Stimulated activated CD8-positive, alpha-beta memory T cell treated with anti-CD3 and anti-CD28 coated beads, Interleukin-12 subunit alpha, Interleukin-12 subunit beta, amount 100 ng/mL, for 24 hours (primary cell): ENCODE data around the gene PTPN18.

Source experiments
- DNase-seq: peaks from one replicate; pipeline ENCODE4 v3.0.0-alpha.2; 2020; ENCODE audit errors: extremely low read depth

PTPN18 gene

GRCh38 chr2:130339885-130340745 lies 15.7 kb upstream of the PTPN18 start:
- DNase-seq: no peak

DNA sequence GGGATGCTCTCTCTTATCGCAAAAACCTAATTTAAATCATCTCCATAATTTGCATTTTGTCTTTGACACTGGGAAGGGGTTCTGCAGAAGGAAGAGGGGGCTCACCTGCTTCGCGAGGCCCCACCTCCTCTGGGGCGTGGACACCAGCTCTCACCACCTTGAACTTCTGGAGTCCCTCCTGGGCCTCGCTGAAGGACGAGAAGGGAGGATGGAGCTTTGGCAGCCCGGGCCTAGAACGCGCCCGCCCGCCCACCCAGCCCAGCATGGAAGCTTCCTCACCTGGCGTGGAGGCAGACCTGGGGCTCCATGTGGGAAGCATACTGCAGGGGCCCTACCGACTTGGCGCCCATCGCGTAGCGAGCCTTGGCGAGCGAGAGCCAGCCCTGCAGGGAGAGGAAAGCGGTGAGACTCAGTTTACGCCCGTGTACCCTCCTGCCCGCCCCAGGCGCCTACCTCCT lies 14.3 kb upstream of the PTPN18 start:
- no peak for DNase-seq

DNA sequence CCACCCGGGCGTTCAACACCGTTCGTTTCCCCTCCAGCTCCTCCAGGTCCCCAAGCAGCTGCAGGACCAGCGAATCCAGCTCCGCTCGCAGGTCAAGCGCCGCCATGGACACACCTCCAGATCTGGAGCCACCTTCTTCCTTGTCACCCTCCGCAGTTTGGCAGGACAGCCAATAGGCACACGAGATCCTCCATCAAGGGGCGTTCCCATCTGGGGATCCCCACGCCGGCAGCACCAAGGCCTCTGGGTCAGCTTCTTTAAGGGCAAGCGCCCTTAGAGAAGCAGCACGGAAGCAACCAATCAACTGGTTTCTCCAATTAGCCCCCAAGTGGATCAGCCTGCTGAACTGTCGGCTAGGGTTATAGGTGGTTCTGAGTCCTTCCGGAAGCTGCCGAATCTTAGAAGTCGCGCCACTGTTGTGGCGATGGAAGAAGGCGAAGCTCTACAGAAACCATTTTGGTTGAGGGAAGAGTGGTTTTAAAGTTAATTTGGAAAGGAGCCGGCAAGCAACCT lies 13.8 kb upstream of the PTPN18 start:
- peak; percentile 55 for DNase-seq

GRCh38 chr2:130342533-130343275 lies 13.2 kb upstream of the PTPN18 start, which contains the start of gene IMP4:
Gene IMP4 (plus strand): TSS chr2:130342897. CDS start chr2:130342933, 36 bp downstream.
- peak; percentile 84 for DNase-seq

DNA sequence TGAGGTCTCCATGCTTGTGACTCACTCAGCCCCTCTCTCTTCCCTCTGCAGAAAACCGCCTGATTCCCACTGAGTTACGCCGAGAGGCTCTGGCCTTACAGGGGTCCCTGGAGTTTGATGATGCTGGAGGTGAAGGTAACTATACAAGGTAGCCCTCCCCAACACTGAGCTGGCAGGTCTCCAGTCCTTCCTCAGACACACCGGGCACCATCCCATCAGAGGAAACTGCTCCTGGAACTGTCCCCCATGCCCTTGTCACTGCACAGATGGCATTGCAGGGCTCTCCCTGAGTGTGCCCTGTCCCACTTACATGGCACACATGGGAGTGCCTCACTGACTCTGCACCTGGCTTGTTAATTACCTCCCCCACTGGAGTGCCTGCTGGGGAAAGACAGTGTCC lies 11.3 kb upstream of the PTPN18 start:
- DNase-seq: no peak

DNA sequence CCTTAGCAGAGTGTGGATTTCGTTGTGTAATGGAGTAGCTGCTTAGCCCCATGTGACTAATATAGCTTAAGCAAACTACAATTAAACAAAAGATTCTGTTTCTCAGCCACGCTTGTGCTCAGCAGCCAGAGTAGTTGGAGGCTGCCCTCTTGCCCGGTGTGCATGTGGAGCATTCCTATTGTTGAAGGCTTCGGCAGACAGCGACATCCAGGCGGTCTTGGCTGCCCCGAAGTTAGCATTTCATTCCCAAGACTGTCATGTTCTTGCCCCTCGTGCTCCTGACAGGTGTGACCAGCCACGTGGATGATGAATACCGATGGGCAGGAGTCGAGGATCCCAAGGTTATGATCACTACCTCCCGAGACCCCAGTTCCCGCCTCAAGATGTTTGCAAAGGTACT lies 10.8 kb upstream of the PTPN18 start:
- no peak for DNase-seq

DNA sequence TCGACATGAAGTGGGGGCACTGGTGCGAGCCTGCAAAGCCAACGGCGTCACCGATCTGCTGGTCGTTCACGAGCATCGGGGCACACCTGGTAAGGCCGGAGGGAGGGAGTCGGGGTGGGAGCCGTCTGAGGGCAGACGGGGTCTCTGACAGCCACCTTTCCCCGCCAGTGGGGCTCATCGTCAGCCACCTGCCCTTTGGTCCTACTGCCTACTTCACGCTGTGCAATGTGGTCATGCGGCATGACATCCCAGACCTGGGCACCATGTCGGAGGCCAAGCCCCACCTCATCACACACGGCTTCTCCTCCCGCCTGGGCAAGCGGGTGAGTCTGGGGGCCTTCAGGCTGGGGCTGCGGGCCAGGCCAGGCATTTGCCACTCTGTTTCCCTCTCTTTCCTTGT lies 10.2 kb upstream of the PTPN18 start:
- DNase-seq: no peak

GRCh38 chr2:130346041-130346740 lies 9.7 kb upstream of the PTPN18 start:
- no peak for DNase-seq

GRCh38 chr2:130346741-130347066 lies 9.2 kb upstream of the PTPN18 start:
- DNase-seq: no peak

- DNase-seq: no peak
Observed at GRCh38 chr2:130347220-130347925, 8.5 kb upstream of the PTPN18 start.

- no peak for DNase-seq
Observed at GRCh38 chr2:130349174-130349573, 6.7 kb upstream of the PTPN18 start.

DNA sequence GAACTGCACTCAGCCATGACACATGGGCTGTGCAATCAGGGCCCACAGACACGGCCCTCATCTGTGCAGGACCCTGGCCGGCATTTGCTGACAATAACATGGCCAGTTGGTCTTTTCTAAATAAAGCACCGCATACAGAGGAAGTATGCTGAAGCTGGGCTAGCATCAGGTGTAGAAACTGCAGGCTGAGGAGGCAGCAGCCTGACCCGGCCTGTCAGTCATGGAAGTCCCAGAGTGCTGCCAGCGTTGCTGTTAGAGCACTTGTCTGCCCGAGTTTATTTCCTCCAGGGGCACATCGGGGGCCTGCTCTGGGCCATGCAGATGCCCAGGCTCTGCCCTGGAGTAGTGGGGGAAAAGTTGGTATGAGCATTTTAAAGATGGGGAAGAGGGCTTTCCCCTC lies 4.1 kb upstream of the PTPN18 start:
- no peak for DNase-seq

- DNase-seq: no peak
Observed at GRCh38 chr2:130352237-130352636, 3.6 kb upstream of the PTPN18 start.

- DNase-seq: no peak
Observed at GRCh38 chr2:130353291-130354138, 2.3 kb upstream of the PTPN18 start.

GRCh38 chr2:130354139-130354428 lies 1.8 kb upstream of the PTPN18 start:
- DNase-seq: no peak

GRCh38 chr2:130355172-130355577 lies 681 bp upstream of the PTPN18 start:
- no peak for DNase-seq

GRCh38 chr2:130357864-130358263 lies 2.0 kb downstream of the PTPN18 start:
- no peak for DNase-seq

DNA sequence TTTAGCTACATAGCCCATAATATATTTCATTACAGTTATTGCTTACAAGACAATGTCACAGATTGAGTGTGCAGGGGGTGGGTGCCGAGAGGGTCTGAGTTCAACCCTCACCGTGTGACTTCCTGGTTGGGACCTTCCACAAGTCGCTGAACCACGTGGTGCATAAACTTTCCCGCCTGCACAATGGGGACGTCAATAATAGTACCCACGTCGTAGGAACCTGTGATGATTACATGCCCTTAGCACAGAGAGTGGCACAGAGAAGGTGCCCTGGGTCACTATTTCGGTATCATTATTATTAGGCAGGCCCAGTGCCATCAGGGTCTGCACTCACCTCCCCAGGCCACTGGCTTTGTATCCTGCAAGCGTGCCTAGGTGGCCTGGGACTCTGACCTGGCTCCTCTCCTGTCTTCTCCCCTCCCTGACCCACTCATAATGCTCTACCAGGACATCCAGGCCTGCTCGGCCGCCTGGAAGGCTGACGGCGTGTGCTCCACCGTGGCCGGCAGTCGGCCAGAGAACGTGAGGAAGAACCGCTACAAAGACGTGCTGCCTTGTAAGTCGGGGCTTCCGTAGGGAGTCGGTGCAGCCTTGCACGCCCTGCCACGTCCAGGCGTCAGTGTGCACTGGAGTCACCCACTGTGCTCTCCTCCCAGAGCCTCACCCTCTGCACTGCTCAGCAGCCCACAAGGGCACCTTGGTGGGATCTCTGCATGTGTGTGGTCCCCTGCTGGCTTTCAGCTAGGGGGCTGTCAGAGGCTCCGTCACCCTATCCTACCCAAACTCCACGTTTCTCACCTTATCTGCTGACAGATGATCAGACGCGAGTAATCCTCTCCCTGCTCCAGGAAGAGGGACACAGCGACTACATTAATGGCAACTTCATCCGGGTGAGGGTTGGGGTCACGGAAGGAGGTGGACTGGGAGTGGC lies 2.8 kb downstream of the PTPN18 start:
- DNase-seq: no peak

- no peak for DNase-seq
Observed at GRCh38 chr2:130359466-130359865, 3.6 kb downstream of the PTPN18 start.

GRCh38 chr2:130363479-130363878 lies 7.6 kb downstream of the PTPN18 start:
- no peak for DNase-seq
